Neural cell (in vitro differentiated cells): ENCODE measurements around the gene LTN1. TPM values are rescaled to one million over a fixed set of nuclear protein-coding genes. Genes with fewer than 3 reads are reported as not detected.

Experiments used
- H2AFZ ChIP-seq: fragments of 200-600, 300-800 bp; sonication (generic), shearing (Covaris generic); 2 replicates; pipeline ENCODE4 v1.6.0; 2014; ENCODE audit warnings: low read depth, mild to moderate bottlenecking, antibody characterized with exemption, low read length, moderate library complexity
- H3F3A ChIP-seq: fragments of 200-600 bp; shearing (Covaris generic); 2 replicates; pipeline ENCODE4 v1.6.1; 2016; ENCODE audit warnings: mild to moderate bottlenecking, moderate library complexity, mixed read lengths, antibody characterized with exemption, low read length; ENCODE audit not compliant: insufficient read depth, poor library complexity, severe bottlenecking
- H3K27ac ChIP-seq: fragments of 200-600, 300-800 bp; sonication (generic), shearing (Covaris generic); 2 replicates; pipeline ENCODE4 v1.5.1; 2014; ENCODE audit warnings: mild to moderate bottlenecking, low read length, moderate library complexity
- H3K27me3 ChIP-seq: fragments of 300-800, 200-600 bp; sonication (generic), shearing (Covaris generic); 2 replicates; pipeline ENCODE4 v1.6.0; 2014; ENCODE audit warnings: mild to moderate bottlenecking, low read depth, low read length, moderate library complexity; ENCODE audit not compliant: insufficient read depth
- H3K36me3 ChIP-seq: fragments of 300-800, 200-600 bp; sonication (generic), shearing (Covaris generic); 2 replicates; pipeline ENCODE4 v1.5.1; 2014; ENCODE audit warnings: mild to moderate bottlenecking, antibody characterized with exemption, low read length, moderate library complexity; ENCODE audit not compliant: insufficient read depth
- H3K4me2 ChIP-seq: fragments of 300-800, 200-600 bp; sonication (generic), shearing (Covaris generic); 2 replicates; pipeline ENCODE4 v1.6.0; 2014; ENCODE audit warnings: mild to moderate bottlenecking, low read length
- H3K4me3 ChIP-seq: fragments of 300-800, 200-600 bp; sonication (generic), shearing (Covaris generic); 2 replicates; pipeline ENCODE4 v1.5.1; 2014; ENCODE audit warnings: mild to moderate bottlenecking, low read length, moderate library complexity
- H3K79me2 ChIP-seq: fragments of 200-600 bp; shearing (Covaris generic); replicated peaks from 2 replicates; pipeline ENCODE4 v1.6.0; 2014; ENCODE audit warnings: mild to moderate bottlenecking, low read length, moderate library complexity; ENCODE audit not compliant: insufficient read depth
- H3K9ac ChIP-seq: fragments of 300-800, 200-600 bp; sonication (generic), shearing (Covaris generic); 2 replicates; pipeline ENCODE4 v1.6.1; 2016; ENCODE audit warnings: mild to moderate bottlenecking, low read length, mixed read lengths
- H3K9me2 ChIP-seq: fragments of 200-600 bp; shearing (Covaris generic); 2 replicates; pipeline ENCODE4 v1.6.1; 2016; ENCODE audit warnings: mild to moderate bottlenecking, low read length, mixed read lengths; ENCODE audit not compliant: insufficient read depth
- H3K9me3 ChIP-seq: fragments of 200-600, 300-800 bp; sonication (generic), shearing (Covaris generic); 2 replicates; pipeline ENCODE4 v1.6.1; 2016; ENCODE audit warnings: mild to moderate bottlenecking, mixed run types, low read length, moderate library complexity, mixed read lengths
- H4K20me1 ChIP-seq: fragments of 200-600 bp; shearing (Covaris generic); 2 replicates; pipeline ENCODE4 v1.6.1; 2016; ENCODE audit warnings: mild to moderate bottlenecking, mixed run types; ENCODE audit not compliant: insufficient read depth
- EP300 ChIP-seq: fragments of 450-650 bp; conservative IDR thresholded peaks from 2 replicates; pipeline ENCODE4 v1.6.1; 2014; ENCODE audit warnings: antibody characterized with exemption, mild to moderate bottlenecking, moderate library complexity; ENCODE audit not compliant: poor library complexity, severe bottlenecking
- EZH2 ChIP-seq: fragments of 200-600, 300-800 bp; shearing (Covaris generic), sonication (generic); IDR thresholded peaks from 2 replicates; pipeline ENCODE4 v1.6.1; 2014; ENCODE audit warnings: antibody characterized with exemption, low read length, borderline replicate concordance, mild to moderate bottlenecking; ENCODE audit not compliant: insufficient read depth, poor library complexity, severe bottlenecking
- MXI1 ChIP-seq: fragments of 450-650 bp; conservative IDR thresholded peaks from 2 replicates; pipeline ENCODE4 v1.6.1; 2014; ENCODE audit warnings: antibody characterized with exemption, mild to moderate bottlenecking; ENCODE audit not compliant: poor library complexity, severe bottlenecking
- POLR2AphosphoS5 ChIP-seq: IDR thresholded peaks from 2 replicates; pipeline ENCODE4 v1.6.1; 2012
- RAD21 ChIP-seq: fragments of 450-650 bp; conservative IDR thresholded peaks from 2 replicates; pipeline ENCODE4 v1.6.1; 2014; ENCODE audit warnings: antibody characterized with exemption, mild to moderate bottlenecking, moderate library complexity
- SMC3 ChIP-seq: fragments of 450-650 bp; conservative IDR thresholded peaks from 2 replicates; pipeline ENCODE4 v1.6.1; 2014; ENCODE audit warnings: antibody characterized with exemption, mild to moderate bottlenecking, moderate library complexity; ENCODE audit not compliant: poor library complexity
- TAF1 ChIP-seq: IDR thresholded peaks from 2 replicates; pipeline ENCODE4 v1.6.1; 2012; ENCODE audit warnings: low read depth
- polyA plus RNA-seq: library from polyadenylated mRNA; depleted of rRNA; stranded (reverse); fragments of >200 nt; gene quantifications from 2 replicates; pipeline ENCODE4 v1.2.3, GENCODE V29; 2014
- TF ChIP-seq, protein P1 (sequence below): IDR thresholded peaks from 2 replicates; pipeline ENCODE4 v1.6.1; 2012; ENCODE audit warnings: borderline replicate concordance
- TF ChIP-seq, protein P2 (sequence below): fragments of 450-650 bp; IDR thresholded peaks from 2 replicates; pipeline ENCODE4 v1.5.1; 2014; ENCODE audit warnings: antibody characterized with exemption, mild to moderate bottlenecking, moderate library complexity; ENCODE audit not compliant: poor library complexity, severe bottlenecking

The LTN1 gene
- polyA plus RNA-seq, 1 donor from 2014 or later = 62.1 TPM

GRCh38 chr21:28936721-28937120 lies 56.0 kb downstream of the LTN1 start:
- Histone ChIP-seq H3K79me2 (no peaks in the 10 kb centered on the region), H3K36me3 (peaks cover 3% of the 10 kb centered on the region), H3K9ac (no peak overlapping the region), H3F3A (no peaks in the 10 kb centered on the region), H4K20me1 (no peaks in the 10 kb centered on the region), H3K4me2 (no peak overlapping the region), H3K9me2 (no peaks in the 10 kb centered on the region), H3K27ac (no peak overlapping the region), H3K27me3 (no peaks in the 10 kb centered on the region), H3K4me3 (no peak overlapping the region), H3K9me3 (no peaks in the 10 kb centered on the region), H2AFZ (no peak overlapping the region)
- TF ChIP-seq POLR2AphosphoS5 = no peak
- TF ChIP-seq, protein P1, sequence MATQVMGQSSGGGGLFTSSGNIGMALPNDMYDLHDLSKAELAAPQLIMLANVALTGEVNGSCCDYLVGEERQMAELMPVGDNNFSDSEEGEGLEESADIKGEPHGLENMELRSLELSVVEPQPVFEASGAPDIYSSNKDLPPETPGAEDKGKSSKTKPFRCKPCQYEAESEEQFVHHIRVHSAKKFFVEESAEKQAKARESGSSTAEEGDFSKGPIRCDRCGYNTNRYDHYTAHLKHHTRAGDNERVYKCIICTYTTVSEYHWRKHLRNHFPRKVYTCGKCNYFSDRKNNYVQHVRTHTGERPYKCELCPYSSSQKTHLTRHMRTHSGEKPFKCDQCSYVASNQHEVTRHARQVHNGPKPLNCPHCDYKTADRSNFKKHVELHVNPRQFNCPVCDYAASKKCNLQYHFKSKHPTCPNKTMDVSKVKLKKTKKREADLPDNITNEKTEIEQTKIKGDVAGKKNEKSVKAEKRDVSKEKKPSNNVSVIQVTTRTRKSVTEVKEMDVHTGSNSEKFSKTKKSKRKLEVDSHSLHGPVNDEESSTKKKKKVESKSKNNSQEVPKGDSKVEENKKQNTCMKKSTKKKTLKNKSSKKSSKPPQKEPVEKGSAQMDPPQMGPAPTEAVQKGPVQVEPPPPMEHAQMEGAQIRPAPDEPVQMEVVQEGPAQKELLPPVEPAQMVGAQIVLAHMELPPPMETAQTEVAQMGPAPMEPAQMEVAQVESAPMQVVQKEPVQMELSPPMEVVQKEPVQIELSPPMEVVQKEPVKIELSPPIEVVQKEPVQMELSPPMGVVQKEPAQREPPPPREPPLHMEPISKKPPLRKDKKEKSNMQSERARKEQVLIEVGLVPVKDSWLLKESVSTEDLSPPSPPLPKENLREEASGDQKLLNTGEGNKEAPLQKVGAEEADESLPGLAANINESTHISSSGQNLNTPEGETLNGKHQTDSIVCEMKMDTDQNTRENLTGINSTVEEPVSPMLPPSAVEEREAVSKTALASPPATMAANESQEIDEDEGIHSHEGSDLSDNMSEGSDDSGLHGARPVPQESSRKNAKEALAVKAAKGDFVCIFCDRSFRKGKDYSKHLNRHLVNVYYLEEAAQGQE = no peak
- TF ChIP-seq MXI1 = no peak
- no peak for TF ChIP-seq SMC3
- no peak for TF ChIP-seq EZH2

DNA sequence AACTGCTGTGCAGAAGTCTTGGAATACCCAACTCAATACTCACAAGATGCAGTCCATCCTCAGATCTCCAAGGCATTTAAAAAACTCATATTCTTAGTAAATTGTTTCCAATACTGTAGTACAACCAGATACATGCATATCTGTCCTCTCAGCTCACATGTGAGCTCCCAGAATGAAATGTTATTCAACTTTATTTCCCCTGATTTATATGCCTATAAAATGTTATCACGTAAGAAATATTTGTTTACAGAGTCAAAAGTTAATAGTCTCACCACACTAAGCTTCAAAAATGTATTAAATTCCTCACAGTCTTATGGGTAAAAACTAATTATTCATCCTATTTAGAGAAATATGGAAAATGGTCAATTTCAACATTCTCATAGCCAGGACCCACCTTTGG lies 56.6 kb downstream of the LTN1 start:
- H3K4me3 ChIP-seq = no peak overlapping the region
- H3K9me2 ChIP-seq = no peaks in the 10 kb centered on the region
- no peaks in the 10 kb centered on the region for H3K9me3 ChIP-seq
- TF ChIP-seq SMC3 (no peak), EP300 (no peak), RAD21 (no peak), TAF1 (no peak), EZH2 (no peak), MXI1 (no peak), POLR2AphosphoS5 (no peak)
- TF ChIP-seq, protein P1 = no peak
- TF ChIP-seq, protein P2, sequence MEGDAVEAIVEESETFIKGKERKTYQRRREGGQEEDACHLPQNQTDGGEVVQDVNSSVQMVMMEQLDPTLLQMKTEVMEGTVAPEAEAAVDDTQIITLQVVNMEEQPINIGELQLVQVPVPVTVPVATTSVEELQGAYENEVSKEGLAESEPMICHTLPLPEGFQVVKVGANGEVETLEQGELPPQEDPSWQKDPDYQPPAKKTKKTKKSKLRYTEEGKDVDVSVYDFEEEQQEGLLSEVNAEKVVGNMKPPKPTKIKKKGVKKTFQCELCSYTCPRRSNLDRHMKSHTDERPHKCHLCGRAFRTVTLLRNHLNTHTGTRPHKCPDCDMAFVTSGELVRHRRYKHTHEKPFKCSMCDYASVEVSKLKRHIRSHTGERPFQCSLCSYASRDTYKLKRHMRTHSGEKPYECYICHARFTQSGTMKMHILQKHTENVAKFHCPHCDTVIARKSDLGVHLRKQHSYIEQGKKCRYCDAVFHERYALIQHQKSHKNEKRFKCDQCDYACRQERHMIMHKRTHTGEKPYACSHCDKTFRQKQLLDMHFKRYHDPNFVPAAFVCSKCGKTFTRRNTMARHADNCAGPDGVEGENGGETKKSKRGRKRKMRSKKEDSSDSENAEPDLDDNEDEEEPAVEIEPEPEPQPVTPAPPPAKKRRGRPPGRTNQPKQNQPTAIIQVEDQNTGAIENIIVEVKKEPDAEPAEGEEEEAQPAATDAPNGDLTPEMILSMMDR = no peak
- H3K27me3 ChIP-seq = no peaks in the 10 kb centered on the region
- H4K20me1 ChIP-seq = no peaks in the 10 kb centered on the region
- H2AFZ ChIP-seq = no peak overlapping the region
- H3K9ac ChIP-seq = no peak overlapping the region
- H3K79me2 ChIP-seq = no peaks in the 10 kb centered on the region
- H3K4me2 ChIP-seq = no peak overlapping the region
- peaks cover 3% of the 10 kb centered on the region for H3K36me3 ChIP-seq
- no peak overlapping the region for H3K27ac ChIP-seq
- H3F3A ChIP-seq = no peaks in the 10 kb centered on the region
